K562 (cell line): Measurements from ENCODE around the gene ASRGL1. TPM values are rescaled to one million over a fixed set of nuclear protein-coding genes. Genes with fewer than 3 reads are reported as not detected.

ENCODE experiments used
- CBX3 ChIP-seq, 2 experiments: IDR thresholded peaks; 1 replicate in 1 of 2; 2 replicates in 1 of 2; pipeline ENCODE4 v1.6.1; 2012; ENCODE audit warnings: inconsistent platforms in 2 of 2, low read length in 2 of 2, borderline replicate concordance in 1 of 2, control low read depth in 1 of 2
- EP300 ChIP-seq: IDR thresholded peaks from 2 replicates; pipeline ENCODE4 v1.6.1; 2012; ENCODE audit warnings: low read length, improper control_type of control experiment
- L3MBTL2 ChIP-seq: fragments of 450-650 bp; IDR thresholded peaks from 2 replicates; pipeline ENCODE4 v1.6.1; 2016; ENCODE audit warnings: mild to moderate bottlenecking, moderate library complexity
- MNT ChIP-seq, 2 experiments: fragments of 450-650 bp; conservative IDR thresholded peaks; 2 replicates each; pipeline ENCODE4 v1.6.1; 2017; ENCODE audit warnings: mild to moderate bottlenecking in 2 of 2, moderate library complexity in 2 of 2
- REST ChIP-seq, 2 experiments: fragments of 450-650 bp; formaldehyde crosslinking in 1 of 2; IDR thresholded peaks; 2 replicates each; pipeline versions ENCODE4 v1.4.0 to v1.6.1; 2014 to 2020; ENCODE audit warnings: mild to moderate bottlenecking in 2 of 2, borderline replicate concordance in 1 of 2, low read depth in 1 of 2
- SIN3B ChIP-seq: fragments of 450-650 bp; IDR thresholded peaks from 2 replicates; pipeline ENCODE4 v1.6.1; 2017; ENCODE audit warnings: low read depth, mild to moderate bottlenecking, moderate library complexity
- polyA plus RNA-seq, 8 experiments: library from polyadenylated mRNA; depleted of rRNA in 4 of 8; stranded (reverse) in 5 of 8; unstranded in 3 of 8; fragments of >200 nt; fragmentation: Nextera tagmentation in 2 of 8; fragmentation: Illumina TruSeq in 1 of 8; extraction: Ambion mirVana in 2 of 8; extraction: Trizol in 1 of 8; gene quantifications; 2 replicates each; pipeline versions ENCODE4 v1.2.1 to v1.2.3, GENCODE V29; 2011 to 2014; ENCODE audit warnings: inconsistent platforms in 1 of 8, missing spikeins in 1 of 8
- total RNA-seq, 7 experiments: library from RNA; depleted of rRNA in 6 of 7; stranded (reverse); fragments of >200 nt in 6 of 7; fragmentation: Illumina TruSeq in 2 of 7; extraction: Trizol in 2 of 7; gene quantifications; 2 replicates each; pipeline versions ENCODE4 v1.2.1 to v1.2.3, GENCODE V29; 2011 to 2021; ENCODE audit warnings: low replicate concordance in 1 of 7

The ASRGL1 gene
- total and polyA plus RNA-seq, 9 of the 15 experiments (the other 6 are each of a cell fraction or from before 2014, with no cell fraction given), result 3.1 to 23.0 (median 11.2) TPM

- TF ChIP-seq MNT (conservative IDR thresholded peaks at IDR 0.05) (peak; percentile 35 to 46; a peak in 3 of 4 replicates), REST (IDR thresholded peaks at IDR 0.05; ENCODE audit: borderline replicate concordance) (peak; percentile 30; the same call in 1 of the 2 replicates), REST (CRISPR knock-in tag; IDR thresholded peaks at IDR 0.05; ENCODE audit: low read depth) (no peak), CBX3 (IDR thresholded peaks at IDR 0.05; ENCODE audit: borderline replicate concordance in 1 of 2, low read length in 2 of 2) (no peak), SIN3B (no peak), L3MBTL2 (peak; percentile 61; the same call in 1 of the 2 replicates), EP300 (0 out of 2 replicates have a peak, but pooled peaks have one; percentile 5)
Observed at GRCh38 chr11:62393061-62393611, 55.9 kb downstream of the ASRGL1 start (continued).
